Activated T-cell treated with anti-CD3 and anti-CD28 coated beads, Interleukin-2, amount 50 U/mL, for 4 hours (primary cell): ENCODE data around the gene ZP1. TPM values are rescaled to one million over a fixed set of nuclear protein-coding genes. Genes with fewer than 3 reads are reported as not detected.

Experiments
- ATAC-seq, 2 donors: fragments of 200-7000 bp; cut with Tn5 transposase; one replicate each; pipeline ENCODE4 v1.10.0; 2021
- DNase-seq: peaks from one replicate; pipeline ENCODE4 v3.0.0-alpha.2; 2020
- H3K27me3 Mint-ChIP-seq: one replicate; pipeline ENCODE4 v1.8.0; 2021; ENCODE audit warnings: low read depth, mixed read lengths
- H3K36me3 Mint-ChIP-seq: one replicate; pipeline ENCODE4 v1.8.0; 2022; ENCODE audit warnings: mixed read lengths; ENCODE audit not compliant: insufficient read depth
- H3K4me1 Mint-ChIP-seq: one replicate; pipeline ENCODE4 v1.8.0; 2021; ENCODE audit warnings: low read depth, mixed read lengths
- H3K4me3 Mint-ChIP-seq: one replicate; pipeline ENCODE4 v1.8.0; 2021; ENCODE audit warnings: mild to moderate bottlenecking, moderate library complexity, mixed read lengths
- H3K9me3 Mint-ChIP-seq: one replicate; pipeline ENCODE4 v1.8.0; 2021; ENCODE audit warnings: mixed read lengths
- total RNA-seq, 3 donors: library from RNA; stranded (reverse); gene quantifications; one replicate each; pipeline ENCODE4 v1.2.1, GENCODE V29; 2021

Gene ZP1
- total RNA-seq, 3 donors from 2014 or later, result not detected

DNA sequence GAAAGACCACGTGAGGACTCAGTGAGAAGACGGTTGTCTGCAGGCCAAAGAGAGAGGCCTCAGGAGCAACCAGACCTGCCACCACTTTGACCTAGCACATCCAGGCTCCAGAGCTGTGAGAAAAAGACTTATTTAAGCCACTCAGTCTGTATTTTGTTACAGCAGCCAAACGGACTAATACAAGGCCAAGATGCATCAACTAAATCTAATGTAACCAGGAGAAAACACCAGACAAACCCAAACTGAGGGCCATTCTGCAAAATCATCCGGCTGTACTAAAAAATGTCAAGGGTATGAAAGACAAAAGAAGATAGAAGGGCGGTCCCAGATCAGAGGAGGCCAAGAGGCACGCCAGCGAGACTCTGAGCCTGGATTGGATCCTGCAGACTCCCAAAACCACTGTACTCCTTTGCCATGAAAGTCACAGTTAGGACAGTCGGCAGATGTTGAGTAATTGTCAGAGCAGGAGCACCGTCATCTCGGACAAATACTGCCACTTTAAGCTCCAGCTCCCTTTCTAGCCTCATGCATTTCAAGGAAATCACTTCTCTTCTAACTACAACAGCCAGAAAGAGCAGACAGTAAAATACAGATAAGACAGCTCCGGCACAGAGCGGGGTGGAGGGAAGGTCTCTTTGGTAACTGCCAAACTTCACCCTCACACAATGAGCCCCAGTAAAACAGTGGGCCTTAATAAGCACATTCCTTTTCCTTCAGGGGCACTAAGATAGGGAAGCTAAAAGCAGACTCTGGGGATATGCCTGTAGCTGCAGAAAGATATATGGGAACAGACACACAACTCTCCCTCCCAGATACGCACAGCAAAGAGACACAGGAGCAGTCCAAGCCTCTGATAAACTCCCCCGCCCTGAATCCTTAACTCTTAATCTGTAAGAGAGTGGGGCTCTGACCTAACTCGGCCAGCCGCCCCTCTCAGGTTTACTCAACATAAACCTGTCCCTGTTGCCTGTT lies 3.5 kb upstream of the ZP1 start:
- no peaks in the 10 kb centered on the region for H3K27me3 Mint-ChIP-seq
- no peaks in the 10 kb centered on the region for H3K9me3 Mint-ChIP-seq
- no peaks in the 10 kb centered on the region for H3K36me3 Mint-ChIP-seq
- no peak overlapping the region for H3K4me3 Mint-ChIP-seq
- DNase-seq (no peak), ATAC-seq (no peak)
- H3K4me1 Mint-ChIP-seq, result peaks cover 6% of the 10 kb centered on the region

DNA sequence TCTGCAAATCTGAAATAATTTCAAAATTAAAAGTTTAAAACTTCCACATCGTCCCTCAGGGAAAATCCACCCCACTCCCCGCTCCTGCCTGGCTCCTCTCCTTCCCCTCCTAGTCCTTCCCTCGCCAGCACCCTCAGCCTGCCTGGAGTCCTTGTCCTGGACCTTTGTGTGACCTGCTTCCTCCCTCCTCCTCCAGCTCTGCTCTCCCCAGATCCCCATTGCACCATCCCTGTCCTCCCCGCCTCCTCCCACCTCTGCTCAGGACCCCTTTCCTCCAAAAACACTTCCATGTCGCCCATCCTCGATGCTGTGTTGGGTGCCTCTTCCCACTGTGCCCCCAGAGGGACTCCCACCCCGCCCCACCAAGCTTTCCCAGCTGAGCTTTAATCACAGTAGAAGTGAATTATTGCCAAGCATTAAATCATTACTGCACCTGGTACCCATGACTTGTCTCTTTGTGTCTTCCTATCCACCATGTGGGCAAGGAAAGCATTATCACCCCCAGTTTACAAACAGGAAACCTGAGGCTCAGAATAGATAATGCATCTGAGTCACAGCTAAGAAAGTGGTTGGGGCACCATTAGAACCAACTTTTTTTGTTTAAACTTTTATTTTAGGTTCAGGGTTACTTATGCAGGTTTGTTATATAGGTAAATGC lies 2.4 kb upstream of the ZP1 start:
- Mint-ChIP-seq H3K27me3 (no peaks in the 10 kb centered on the region), H3K4me1 (no peaks in the 10 kb centered on the region), H3K4me3 (no peak overlapping the region), H3K9me3 (no peaks in the 10 kb centered on the region), H3K36me3 (no peaks in the 10 kb centered on the region)
- ATAC-seq, result peak in 1 of 2 donors; percentile 37
- no peak for DNase-seq

DNA sequence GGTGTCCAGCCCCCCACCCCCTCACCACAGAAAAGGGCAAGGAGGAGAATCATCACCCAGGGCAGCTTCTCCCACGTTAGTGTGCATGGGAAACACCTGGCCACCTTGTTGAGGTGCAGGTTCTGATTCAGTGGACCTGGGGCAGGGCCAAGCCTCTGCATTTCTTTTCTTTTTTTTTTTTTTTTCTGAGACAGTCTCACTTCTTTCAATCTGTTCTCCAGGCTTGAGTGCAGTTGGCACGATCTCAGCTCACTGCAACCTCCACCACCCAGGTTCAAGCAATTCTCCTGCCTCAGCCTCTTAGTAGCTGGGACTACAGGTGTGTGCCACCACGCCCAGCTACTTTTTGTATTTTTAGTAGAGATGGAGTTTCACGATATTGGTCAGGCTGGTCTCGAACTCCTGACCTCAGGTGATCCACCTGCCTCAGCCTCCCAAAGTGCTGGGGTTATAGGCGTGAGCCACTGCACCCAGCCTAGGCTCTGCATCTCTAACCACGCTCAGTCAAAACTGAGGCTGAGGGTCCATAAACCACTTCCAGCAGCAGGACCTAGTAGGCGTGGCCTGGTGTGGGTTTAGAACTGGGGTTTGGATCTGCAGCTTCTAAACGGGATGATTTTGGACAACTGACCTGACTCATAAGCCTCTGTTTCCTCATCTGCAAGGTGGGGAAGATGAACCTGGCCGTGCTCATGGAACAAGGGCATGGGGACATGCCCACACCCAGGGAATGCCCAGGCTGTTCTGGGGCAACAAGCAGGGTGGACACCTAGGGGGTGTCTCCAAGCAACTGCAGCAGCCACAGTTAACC lies 734 bp downstream of the ZP1 start:
- Mint-ChIP-seq H3K36me3 (no peaks in the 10 kb centered on the region), H3K4me3 (no peak overlapping the region), H3K27me3 (no peaks in the 10 kb centered on the region), H3K9me3 (no peaks in the 10 kb centered on the region), H3K4me1 (peaks cover 10% of the 10 kb centered on the region)
- DNase-seq (no peak), ATAC-seq (no peak)

DNA sequence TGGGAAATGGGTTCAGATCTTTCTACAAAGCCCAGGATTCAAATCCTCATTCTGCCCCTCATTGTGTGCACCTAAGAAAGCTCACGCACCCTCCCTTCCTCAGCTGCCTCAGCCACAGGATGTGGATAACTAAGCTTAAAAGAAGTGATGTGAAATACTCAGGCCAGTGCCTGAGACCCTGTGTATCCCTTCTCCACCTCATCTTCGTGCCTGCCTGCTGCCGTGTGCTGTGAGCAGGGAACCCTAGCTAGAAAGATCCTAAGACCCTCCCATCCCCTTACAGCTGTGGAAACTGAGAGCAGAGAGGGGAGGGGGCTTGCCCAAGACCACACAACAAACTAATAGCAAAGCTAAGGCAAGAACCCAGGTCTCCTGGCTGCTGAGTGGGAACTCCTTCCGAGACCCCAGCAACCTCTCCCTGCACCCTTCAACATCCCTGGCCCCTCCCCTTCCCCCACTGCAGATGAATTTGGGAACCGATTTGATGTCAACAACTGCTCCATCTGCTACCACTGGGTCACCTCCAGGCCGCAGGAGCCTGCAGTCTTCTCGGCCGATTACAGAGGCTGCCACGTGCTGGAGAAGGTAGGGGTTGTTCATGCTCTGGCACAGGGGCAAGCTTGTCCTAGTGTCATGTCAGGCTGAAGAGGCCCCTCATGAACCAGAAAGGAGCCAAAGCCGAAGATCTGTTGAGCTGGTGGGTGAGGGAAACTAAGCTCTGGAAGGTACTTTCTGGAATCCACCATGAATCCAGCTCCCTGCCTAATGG lies 1.5 kb downstream of the ZP1 start:
- DNase-seq (no peak), ATAC-seq (no peak)
- no peak overlapping the region for H3K4me3 Mint-ChIP-seq
- H3K9me3 Mint-ChIP-seq, result no peaks in the 10 kb centered on the region
- H3K36me3 Mint-ChIP-seq, result no peaks in the 10 kb centered on the region
- H3K27me3 Mint-ChIP-seq, result no peaks in the 10 kb centered on the region
- peaks cover 13% of the 10 kb centered on the region for H3K4me1 Mint-ChIP-seq

DNA sequence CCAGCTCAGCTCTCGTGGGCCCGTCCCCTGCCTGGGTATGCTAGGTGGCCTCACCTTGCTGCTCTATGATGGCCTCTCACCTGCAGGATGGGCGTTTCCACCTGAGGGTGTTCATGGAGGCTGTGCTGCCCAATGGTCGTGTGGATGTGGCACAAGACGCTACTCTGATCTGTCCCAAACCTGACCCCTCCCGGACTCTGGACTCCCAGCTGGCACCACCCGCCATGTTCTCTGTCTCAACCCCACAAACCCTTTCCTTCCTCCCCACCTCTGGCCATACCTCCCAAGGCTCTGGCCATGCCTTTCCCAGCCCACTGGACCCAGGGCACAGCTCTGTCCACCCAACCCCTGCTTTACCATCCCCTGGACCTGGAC lies 2.1 kb downstream of the ZP1 start:
- no peaks in the 10 kb centered on the region for H3K27me3 Mint-ChIP-seq
- no peaks in the 10 kb centered on the region for H3K36me3 Mint-ChIP-seq
- H3K4me1 Mint-ChIP-seq, result peaks cover 13% of the 10 kb centered on the region
- no peaks in the 10 kb centered on the region for H3K9me3 Mint-ChIP-seq
- ATAC-seq (no peak), DNase-seq (no peak)
- H3K4me3 Mint-ChIP-seq, result no peak overlapping the region

DNA sequence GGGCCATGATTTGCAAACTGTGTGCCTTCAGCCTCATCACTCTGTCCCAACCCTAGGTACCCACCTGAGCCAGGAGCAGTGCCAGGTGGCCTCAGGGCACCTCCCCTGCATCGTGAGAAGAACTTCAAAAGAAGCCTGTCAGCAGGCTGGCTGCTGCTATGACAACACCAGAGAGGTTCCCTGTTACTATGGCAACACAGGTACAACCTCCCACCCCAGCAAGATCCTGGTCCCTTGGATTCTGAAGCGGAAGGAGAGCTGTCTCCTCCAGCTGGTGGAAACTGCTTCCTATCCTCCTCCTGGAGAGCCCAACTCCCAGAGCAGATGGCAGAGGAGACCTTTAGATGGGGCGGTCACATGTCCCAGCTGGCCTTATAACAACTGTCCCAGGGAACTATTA lies 2.9 kb downstream of the ZP1 start:
- H3K4me3 Mint-ChIP-seq, result no peak overlapping the region
- H3K27me3 Mint-ChIP-seq, result no peaks in the 10 kb centered on the region
- H3K9me3 Mint-ChIP-seq, result no peaks in the 10 kb centered on the region
- no peak for DNase-seq
- no peaks in the 10 kb centered on the region for H3K36me3 Mint-ChIP-seq
- no peak for ATAC-seq
- peaks cover 13% of the 10 kb centered on the region for H3K4me1 Mint-ChIP-seq

DNA sequence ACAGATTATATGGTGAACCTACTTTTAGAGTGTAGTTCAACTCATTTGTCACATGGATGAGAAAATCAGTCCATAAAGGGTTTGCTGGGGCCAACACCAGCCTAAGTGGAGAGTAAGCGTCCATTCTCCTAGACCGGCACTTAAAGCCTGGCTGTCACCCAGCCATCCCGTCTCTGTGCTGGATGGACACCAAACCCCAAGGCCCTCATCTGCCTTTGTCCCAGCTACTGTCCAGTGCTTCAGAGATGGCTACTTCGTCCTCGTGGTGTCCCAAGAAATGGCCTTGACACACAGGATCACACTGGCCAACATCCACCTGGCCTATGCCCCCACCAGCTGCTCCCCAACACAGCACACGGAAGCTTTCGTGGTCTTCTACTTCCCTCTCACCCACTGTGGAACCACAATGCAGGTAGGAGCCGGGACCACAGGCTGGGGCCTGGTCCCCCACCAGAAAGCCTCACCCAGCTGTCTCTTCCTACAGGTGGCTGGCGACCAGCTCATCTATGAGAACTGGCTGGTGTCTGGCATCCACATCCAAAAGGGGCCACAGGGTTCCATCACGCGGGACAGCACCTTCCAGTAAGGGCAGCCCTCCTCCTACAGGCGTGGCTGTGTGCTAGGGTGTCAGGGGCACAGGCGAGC lies 3.5 kb downstream of the ZP1 start:
- H3K9me3 Mint-ChIP-seq, result no peaks in the 10 kb centered on the region
- peaks cover 13% of the 10 kb centered on the region for H3K4me1 Mint-ChIP-seq
- H3K4me3 Mint-ChIP-seq, result no peak overlapping the region
- DNase-seq (no peak), ATAC-seq (peak in 1 of 2 donors; percentile 12)
- H3K36me3 Mint-ChIP-seq, result no peaks in the 10 kb centered on the region
- H3K27me3 Mint-ChIP-seq, result no peaks in the 10 kb centered on the region

DNA sequence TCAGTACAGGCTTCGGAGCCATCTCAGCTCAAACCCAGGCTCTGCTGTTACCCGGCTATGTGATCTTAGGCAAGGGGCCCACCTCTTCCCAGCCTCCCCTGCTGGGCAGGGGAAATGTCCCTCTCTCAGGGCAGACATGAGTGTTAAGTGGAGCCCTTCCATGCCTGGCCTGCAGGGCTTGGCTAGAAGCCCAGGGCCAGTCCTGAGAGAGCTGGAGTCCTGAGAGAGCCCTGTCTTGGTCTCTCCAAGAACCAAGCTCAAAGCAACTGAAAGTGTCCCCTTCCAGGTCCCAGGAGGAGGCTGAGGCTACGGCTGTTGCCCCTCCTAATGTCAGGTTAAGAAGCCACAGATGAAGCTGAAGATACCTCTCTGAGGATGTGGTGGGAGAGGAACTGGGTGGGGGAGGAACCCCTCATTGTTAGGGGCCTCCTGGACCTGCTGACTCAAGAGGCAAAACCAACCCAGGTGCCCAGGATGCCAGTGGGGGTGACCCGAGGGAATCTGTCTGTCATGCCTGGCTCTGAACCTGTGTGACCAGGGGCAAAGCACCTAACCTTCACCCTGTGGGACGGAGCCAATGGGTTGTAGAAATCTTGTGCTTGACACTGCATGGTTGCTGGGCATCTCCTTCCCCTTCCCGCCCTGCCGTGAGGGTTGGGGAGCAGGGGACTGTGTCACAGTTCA lies 4.2 kb downstream of the ZP1 start:
- H3K27me3 Mint-ChIP-seq, result no peaks in the 10 kb centered on the region
- H3K9me3 Mint-ChIP-seq, result no peaks in the 10 kb centered on the region
- H3K4me3 Mint-ChIP-seq, result no peak overlapping the region
- DNase-seq, result no peak
- H3K4me1 Mint-ChIP-seq, result peaks cover 13% of the 10 kb centered on the region
- peak; percentile 13 to 42 for ATAC-seq
- H3K36me3 Mint-ChIP-seq, result no peaks in the 10 kb centered on the region

DNA sequence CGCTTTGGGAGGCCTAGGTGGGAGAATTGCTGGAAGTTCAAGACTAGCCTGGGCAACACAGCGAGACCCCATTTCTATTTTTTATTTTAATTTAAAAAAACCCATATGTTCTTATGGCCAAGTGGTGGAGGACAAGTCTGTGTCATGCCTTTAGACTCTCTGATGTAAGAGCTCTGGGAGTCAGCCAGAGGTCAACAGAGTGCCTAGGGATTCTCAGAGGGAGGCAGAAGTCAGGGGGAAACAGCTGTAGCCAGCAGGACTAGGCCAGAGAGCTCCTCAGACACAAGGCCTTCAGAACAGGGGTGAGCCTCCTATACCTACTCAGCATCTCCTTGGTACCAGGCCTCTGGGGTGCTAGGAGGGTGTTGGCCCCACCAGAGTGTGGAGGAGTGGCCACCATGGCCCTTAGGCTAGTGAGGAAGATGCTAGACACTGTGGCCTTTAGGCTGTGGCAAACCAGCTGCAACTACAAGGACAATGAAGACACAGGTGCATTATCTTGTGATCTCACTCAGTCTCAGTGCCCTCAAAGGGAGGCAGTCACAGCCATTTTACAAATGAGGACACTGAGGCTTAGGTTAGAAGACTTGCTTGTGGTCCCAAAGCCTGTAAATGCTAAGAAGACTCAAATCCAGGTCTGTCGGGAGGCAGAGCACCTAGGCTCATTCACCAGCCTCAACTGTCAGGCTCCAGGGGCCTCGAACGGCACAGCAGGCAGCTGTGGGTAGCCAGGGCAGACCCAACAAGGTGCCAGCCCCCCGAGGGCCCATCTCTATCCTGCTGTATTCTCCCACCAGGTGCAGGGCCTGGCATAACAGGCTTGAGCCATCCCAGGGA lies 5.0 kb downstream of the ZP1 start:
- ATAC-seq (no peak), DNase-seq (no peak)
- Mint-ChIP-seq H3K27me3 (no peaks in the 10 kb centered on the region), H3K4me3 (no peak overlapping the region), H3K36me3 (peaks cover 3% of the 10 kb centered on the region), H3K9me3 (no peaks in the 10 kb centered on the region), H3K4me1 (peaks cover 13% of the 10 kb centered on the region)

DNA sequence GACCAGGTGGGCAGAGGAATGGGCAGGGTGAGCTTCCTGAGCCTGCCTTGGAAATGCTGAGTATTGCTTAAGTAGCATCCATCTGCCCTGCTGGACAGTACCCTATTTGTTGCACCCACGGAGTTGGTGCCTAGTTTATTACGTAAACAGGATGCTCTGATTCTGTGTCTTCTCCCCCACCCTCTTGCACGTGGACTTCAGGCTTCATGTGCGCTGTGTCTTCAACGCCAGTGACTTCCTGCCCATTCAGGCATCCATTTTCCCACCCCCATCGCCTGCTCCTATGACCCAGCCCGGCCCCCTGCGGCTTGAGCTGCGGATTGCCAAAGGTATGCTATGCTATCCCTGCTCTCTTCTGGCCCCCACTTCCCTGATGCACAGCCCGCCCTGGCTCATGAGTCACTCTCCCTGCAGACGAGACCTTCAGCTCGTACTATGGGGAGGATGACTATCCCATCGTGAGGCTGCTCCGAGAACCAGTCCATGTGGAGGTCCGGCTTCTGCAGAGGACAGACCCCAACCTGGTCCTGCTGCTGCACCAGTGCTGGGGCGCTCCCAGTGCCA lies 5.7 kb downstream of the ZP1 start:
- H3K4me3 Mint-ChIP-seq, result no peak overlapping the region
- peaks cover 8% of the 10 kb centered on the region for H3K36me3 Mint-ChIP-seq
- H3K27me3 Mint-ChIP-seq, result no peaks in the 10 kb centered on the region
- DNase-seq, result no peak
- peaks cover 13% of the 10 kb centered on the region for H3K4me1 Mint-ChIP-seq
- ATAC-seq, result no peak
- no peaks in the 10 kb centered on the region for H3K9me3 Mint-ChIP-seq

DNA sequence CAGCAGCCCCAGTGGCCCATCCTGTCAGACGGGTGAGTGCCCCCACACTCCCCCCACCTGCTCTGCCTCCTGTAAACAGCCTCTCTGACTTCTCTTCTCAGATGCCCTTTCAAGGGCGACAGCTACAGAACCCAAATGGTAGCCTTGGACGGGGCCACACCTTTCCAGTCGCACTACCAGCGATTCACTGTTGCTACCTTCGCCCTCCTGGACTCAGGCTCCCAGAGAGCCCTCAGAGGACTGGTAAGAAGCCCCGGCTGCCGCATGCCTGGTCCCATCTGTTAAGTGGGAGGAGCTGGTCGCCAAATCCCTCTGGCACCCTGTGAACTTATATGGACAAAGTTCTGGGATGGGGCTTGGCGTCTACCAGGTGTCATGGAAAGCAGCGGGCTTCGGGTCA lies 6.2 kb downstream of the ZP1 start:
- Mint-ChIP-seq H3K9me3 (no peaks in the 10 kb centered on the region), H3K4me1 (peaks cover 13% of the 10 kb centered on the region), H3K27me3 (no peaks in the 10 kb centered on the region), H3K36me3 (peaks cover 10% of the 10 kb centered on the region), H3K4me3 (no peak overlapping the region)
- ATAC-seq (no peak), DNase-seq (no peak)
